Measurements from ENCODE around the gene VASN.
A peak's percentile ranks its signal among the peaks of the same experiment; 100 is the strongest.

VASN gene

DNA sequence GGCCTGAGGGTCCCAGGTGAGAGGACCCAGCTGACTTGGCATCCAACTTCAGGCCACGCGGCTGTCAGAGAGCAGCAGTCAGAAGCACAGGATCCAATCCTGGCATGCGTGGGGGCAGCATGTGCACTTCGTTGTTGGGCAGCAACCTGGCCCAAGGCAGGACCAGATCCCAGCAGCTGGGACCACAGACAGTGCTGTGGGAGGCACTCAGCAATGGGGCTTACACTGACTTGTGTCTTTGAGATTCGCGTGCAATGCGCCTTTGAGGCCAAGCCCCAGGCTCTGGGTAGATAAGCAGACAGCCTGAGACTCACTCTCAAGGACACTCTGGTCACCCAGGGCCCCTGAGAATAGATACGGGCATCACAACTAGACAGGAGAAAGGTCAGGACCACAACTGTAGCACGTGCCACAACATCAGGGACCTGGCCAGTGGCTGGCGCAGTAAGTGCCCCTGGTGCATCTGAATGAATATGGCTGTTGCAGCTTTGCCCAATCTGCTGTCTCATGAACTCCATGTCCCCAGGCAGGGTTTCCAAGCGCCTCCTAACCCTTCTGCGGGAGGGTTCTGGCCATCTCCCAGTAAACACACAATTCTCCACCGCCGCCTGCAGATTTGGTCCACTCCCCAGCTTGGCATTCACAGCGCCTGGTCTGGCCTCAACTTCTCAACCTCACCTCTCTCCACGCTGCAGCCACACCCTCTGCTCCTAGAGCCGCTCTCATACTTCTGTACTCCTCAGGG, 23.7 kb upstream of the VASN start:
- no peak for DNase-seq
- Histone ChIP-seq H3K36me3 (replicated peaks; ENCODE audit: insufficient read depth, low read length) (no peaks in the 10 kb centered on the region), H3K27ac (ENCODE audit: low read length) (no peak overlapping the region), H3K9me2 (replicated peaks; ENCODE audit: insufficient read depth, low read length) (no peaks in the 10 kb centered on the region), H3K9me3 (replicated peaks; ENCODE audit: insufficient read depth, low read length) (no peaks in the 10 kb centered on the region), H2AFZ (ENCODE audit: low read length) (no peak overlapping the region), H3K79me2 (ENCODE audit: low read length) (peaks cover 55% of the 10 kb centered on the region), H3K4me2 (ENCODE audit: low read depth, low read length) (no peak overlapping the region), H3K9ac (ENCODE audit: low read length) (no peak overlapping the region), H4K20me1 (ENCODE audit: insufficient read depth, low read length) (no peaks in the 10 kb centered on the region; the same call in 1 of the 2 replicates), H3K27me3 (replicated peaks; ENCODE audit: insufficient read depth, low read length) (no peaks in the 10 kb centered on the region), H3K4me3 (ENCODE audit: low read length) (no peak overlapping the region), H3K4me1 (ENCODE audit: low read length) (0 out of 2 replicates have a peak, but pooled peaks cover 4% of the 10 kb centered on the region), H3F3A (ENCODE audit: insufficient read depth, low read length) (peaks cover 25% of the 10 kb centered on the region)
- no peak for TF ChIP-seq CTCF (IDR thresholded peaks at IDR 0.05; ENCODE audit: low read length)
- no peak for TF ChIP-seq EZH2 (optimal IDR thresholded peaks at IDR 0.05; ENCODE audit: low read depth, low read length)
- no peak for TF ChIP-seq EZH2phosphoT487 (IDR thresholded peaks at IDR 0.05; ENCODE audit: low read length)

DNA sequence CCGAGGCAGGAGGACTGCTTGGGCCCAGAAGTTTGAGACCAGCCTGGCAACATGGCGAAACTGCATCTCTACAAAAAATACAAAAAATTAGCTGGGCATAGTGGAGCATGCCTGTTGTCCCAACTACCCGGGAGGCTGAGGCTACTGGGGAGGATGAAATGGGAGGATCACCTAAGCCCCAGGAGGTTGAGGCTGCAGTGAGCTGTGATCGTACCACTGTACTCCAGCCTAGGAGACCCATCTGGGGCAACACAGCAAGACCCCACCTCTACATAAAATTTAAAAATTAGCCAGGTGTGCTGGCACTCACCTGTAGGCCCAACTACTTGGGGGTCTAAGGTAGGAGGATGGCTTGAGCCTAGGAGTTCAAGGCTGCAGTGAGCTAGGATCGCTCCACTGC, 22.3 kb upstream of the VASN start:
- no peak for DNase-seq
- Histone ChIP-seq H3F3A (ENCODE audit: insufficient read depth, low read length) (peaks cover 30% of the 10 kb centered on the region), H3K4me2 (ENCODE audit: low read depth, low read length) (no peak overlapping the region), H3K9me3 (replicated peaks; ENCODE audit: insufficient read depth, low read length) (no peaks in the 10 kb centered on the region), H3K79me2 (ENCODE audit: low read length) (peaks cover 42% of the 10 kb centered on the region), H3K4me1 (ENCODE audit: low read length) (0 out of 2 replicates have a peak, but pooled peaks cover 4% of the 10 kb centered on the region), H3K9ac (ENCODE audit: low read length) (no peak overlapping the region), H3K27me3 (replicated peaks; ENCODE audit: insufficient read depth, low read length) (no peaks in the 10 kb centered on the region), H3K36me3 (replicated peaks; ENCODE audit: insufficient read depth, low read length) (no peaks in the 10 kb centered on the region), H4K20me1 (ENCODE audit: insufficient read depth, low read length) (no peaks in the 10 kb centered on the region), H3K4me3 (ENCODE audit: low read length) (no peak overlapping the region), H3K9me2 (replicated peaks; ENCODE audit: insufficient read depth, low read length) (no peaks in the 10 kb centered on the region), H2AFZ (ENCODE audit: low read length) (no peak overlapping the region), H3K27ac (ENCODE audit: low read length) (no peak overlapping the region)
- no peak for TF ChIP-seq EZH2 (optimal IDR thresholded peaks at IDR 0.05; ENCODE audit: low read depth, low read length)
- no peak for TF ChIP-seq CTCF (IDR thresholded peaks at IDR 0.05; ENCODE audit: low read length)
- TF ChIP-seq EZH2phosphoT487 (IDR thresholded peaks at IDR 0.05; ENCODE audit: low read length), result no peak

GRCh38 chr16:4350365-4350786, 21.3 kb upstream of the VASN start:
- Histone ChIP-seq H3K9ac (ENCODE audit: low read length) (peak overlapping the region; percentile 66), H3K4me2 (ENCODE audit: low read depth, low read length) (peak overlapping the region; percentile 38), H3K4me1 (ENCODE audit: low read length) (0 out of 2 replicates have a peak, but pooled peaks cover 4% of the 10 kb centered on the region), H3K27ac (ENCODE audit: low read length) (peak overlapping the region; percentile 33; the same call in 1 of the 2 replicates), H3K36me3 (replicated peaks; ENCODE audit: insufficient read depth, low read length) (no peaks in the 10 kb centered on the region), H3F3A (ENCODE audit: insufficient read depth, low read length) (peaks cover 26% of the 10 kb centered on the region), H3K79me2 (ENCODE audit: low read length) (peaks cover 42% of the 10 kb centered on the region), H2AFZ (ENCODE audit: low read length) (peak overlapping the region; percentile 31), H3K9me2 (replicated peaks; ENCODE audit: insufficient read depth, low read length) (no peaks in the 10 kb centered on the region), H3K27me3 (replicated peaks; ENCODE audit: insufficient read depth, low read length) (no peaks in the 10 kb centered on the region), H3K9me3 (replicated peaks; ENCODE audit: insufficient read depth, low read length) (no peaks in the 10 kb centered on the region), H3K4me3 (ENCODE audit: low read length) (peak overlapping the region; percentile 77), H4K20me1 (ENCODE audit: insufficient read depth, low read length) (no peaks in the 10 kb centered on the region)
- TF ChIP-seq EZH2phosphoT487 (IDR thresholded peaks at IDR 0.05; ENCODE audit: low read length), result no peak
- TF ChIP-seq CTCF (IDR thresholded peaks at IDR 0.05; ENCODE audit: low read length), result no peak
- TF ChIP-seq EZH2 (optimal IDR thresholded peaks at IDR 0.05; ENCODE audit: low read depth, low read length), result no peak
- no peak for DNase-seq
